VCaP (cell line): ENCODE measurements around the gene CNTLN.

Source experiments
- H3K27ac ChIP-seq: fragments of 450-650 bp; 2 replicates; pipeline ENCODE4 v1.5.1; 2017
- TF ChIP-seq, protein P1 (sequence below): fragments of 450-650 bp; conservative IDR thresholded peaks from 2 replicates; pipeline ENCODE4 v1.5.1; 2017; ENCODE audit warnings: mild to moderate bottlenecking, moderate library complexity

CNTLN gene

DNA sequence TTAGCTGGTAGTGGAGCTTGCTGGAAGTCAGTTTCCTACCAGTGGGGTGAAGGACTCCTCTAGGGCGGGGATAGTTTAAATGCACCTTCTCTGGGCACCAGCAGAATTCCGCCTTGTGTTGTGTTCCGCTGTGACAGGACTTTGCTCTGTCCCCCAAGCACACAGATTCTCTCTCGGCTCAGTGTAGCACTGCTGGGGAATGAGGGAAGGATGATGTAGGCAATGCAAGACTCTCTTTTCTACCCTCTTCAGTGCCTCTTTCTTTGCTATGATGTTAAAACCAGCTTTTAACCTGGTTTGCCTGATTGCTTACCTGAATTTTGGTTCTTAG, 288.8 kb downstream of the CNTLN start:
- H3K27ac ChIP-seq = no peak overlapping the region
- TF ChIP-seq, protein P1, sequence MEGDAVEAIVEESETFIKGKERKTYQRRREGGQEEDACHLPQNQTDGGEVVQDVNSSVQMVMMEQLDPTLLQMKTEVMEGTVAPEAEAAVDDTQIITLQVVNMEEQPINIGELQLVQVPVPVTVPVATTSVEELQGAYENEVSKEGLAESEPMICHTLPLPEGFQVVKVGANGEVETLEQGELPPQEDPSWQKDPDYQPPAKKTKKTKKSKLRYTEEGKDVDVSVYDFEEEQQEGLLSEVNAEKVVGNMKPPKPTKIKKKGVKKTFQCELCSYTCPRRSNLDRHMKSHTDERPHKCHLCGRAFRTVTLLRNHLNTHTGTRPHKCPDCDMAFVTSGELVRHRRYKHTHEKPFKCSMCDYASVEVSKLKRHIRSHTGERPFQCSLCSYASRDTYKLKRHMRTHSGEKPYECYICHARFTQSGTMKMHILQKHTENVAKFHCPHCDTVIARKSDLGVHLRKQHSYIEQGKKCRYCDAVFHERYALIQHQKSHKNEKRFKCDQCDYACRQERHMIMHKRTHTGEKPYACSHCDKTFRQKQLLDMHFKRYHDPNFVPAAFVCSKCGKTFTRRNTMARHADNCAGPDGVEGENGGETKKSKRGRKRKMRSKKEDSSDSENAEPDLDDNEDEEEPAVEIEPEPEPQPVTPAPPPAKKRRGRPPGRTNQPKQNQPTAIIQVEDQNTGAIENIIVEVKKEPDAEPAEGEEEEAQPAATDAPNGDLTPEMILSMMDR = no peak

DNA sequence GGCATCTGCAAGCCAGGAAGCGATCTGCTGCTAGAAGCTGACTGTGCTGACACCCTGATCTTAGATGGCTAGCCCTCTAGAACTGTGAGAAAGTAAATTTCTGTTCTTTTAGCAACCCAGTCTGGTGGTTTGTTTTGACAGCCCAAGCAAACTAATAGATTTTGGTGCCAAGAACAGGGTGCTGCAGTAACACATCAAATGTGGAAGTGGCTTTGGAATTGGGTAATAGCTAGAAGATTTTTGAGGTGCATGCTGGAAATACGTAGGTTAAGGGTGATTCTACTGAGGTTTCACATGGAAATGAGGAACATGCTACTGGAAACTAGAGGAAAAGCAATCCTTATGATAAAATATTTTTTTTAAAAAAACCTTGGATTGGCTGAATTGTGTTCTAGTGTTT, 290.5 kb downstream of the CNTLN start:
- no peak overlapping the region for H3K27ac ChIP-seq
- TF ChIP-seq, protein P1 = no peak

DNA sequence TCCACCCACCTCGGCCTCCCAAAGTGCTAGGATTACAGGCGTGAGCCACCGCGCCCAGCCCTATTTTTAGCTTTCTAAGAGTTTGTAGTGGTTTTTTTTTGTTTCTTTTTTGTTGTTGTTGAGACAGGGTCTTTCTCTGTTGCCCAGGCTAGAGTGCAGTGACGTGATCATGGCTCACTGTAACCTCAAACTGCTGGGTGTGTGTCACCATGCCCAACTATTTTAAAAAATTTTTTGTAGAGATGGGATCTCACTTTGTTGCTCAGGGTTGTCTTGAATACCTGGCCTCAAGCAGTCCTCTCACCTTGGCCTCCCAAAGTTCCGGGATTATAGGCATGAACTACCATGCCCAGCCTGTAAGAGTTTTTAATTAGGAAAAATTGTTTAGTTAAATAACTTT, 298.7 kb downstream of the CNTLN start:
- H3K27ac ChIP-seq = no peak overlapping the region
- TF ChIP-seq, protein P1 = no peak

DNA sequence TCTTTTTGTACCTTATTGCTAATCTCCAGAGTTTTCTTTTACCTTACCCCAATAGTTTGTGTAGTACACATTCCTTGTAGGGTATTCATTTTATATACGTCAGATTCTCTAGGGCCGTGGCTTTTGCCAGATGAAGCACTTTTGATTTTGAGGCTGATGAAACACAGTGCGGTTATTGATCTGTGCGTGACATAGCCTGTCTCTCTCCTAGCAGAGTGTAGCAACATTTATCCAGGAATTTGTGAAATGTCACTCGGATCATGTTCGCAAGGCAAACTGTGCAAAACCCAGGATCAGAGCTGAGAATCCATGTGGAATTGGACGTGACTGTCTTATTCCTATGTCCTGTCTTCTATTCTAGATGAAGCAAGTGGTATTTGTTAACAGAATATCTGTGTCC, 302.0 kb downstream of the CNTLN start:
- TF ChIP-seq, protein P1 = no peak

DNA sequence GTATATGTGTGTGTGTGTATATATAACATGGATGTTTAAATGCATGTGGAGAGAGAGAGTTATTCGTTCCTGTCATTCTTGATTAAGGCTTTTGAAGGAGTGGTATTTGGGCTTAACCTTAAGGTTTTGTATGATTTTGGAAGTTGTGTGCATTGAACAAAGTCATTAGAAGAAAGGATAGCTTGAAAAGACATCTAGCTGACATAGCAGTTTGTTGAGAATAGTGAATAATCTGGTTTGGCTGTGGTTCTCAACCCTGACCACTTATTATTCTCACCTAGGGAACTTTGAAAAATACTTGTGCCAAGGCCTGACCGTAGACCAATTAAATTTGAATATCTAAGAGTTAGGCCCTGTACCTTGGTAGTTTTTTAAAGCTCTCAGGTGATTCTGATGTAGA, 303.0 kb downstream of the CNTLN start:
- TF ChIP-seq, protein P1 = no peak
- no peak overlapping the region for H3K27ac ChIP-seq

More for the DNA sequence above, 302.0 kb downstream of the CNTLN start:
- no peak overlapping the region for H3K27ac ChIP-seq

DNA sequence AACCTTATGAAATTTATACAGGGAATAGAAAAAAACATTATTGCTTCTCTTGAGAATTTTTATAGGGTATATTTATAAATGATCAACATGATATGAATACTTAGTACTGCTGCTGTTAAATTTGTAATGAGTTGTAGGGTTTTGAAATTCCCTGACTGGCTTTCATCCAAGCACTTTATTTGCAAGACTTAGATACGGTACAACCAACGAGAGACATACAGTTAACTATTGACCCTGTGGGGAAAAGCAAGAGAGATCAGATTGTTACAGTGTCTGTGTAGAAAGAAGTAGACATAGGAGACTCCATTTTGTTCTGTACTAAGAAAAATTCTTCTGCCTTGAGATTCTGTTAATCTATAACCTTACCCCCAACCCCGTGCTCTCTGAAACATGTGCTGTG, 310.3 kb downstream of the CNTLN start:
- peak overlapping the region; percentile 23; the same call in 1 of the 2 replicates for H3K27ac ChIP-seq

DNA sequence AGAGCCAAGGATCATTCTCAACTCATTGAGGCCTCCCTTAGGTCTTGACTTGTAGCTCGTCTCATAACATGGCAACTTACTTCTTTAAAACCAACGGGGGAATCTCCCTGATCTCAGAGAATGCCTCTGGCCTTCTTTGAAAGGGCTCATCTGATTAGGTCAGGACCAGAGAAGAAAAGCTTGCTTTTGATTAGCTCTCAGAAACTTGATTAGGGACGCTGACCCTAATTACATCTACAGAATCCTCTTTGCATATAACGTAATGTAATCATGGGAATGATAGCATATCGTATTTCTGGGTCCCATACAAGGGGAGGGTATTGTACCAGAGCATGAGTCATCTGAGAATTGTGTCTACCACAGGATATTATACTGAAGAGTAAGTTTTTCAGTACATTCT, 318.9 kb downstream of the CNTLN start:
- TF ChIP-seq, protein P1 = no peak
- H3K27ac ChIP-seq = no peak overlapping the region

DNA sequence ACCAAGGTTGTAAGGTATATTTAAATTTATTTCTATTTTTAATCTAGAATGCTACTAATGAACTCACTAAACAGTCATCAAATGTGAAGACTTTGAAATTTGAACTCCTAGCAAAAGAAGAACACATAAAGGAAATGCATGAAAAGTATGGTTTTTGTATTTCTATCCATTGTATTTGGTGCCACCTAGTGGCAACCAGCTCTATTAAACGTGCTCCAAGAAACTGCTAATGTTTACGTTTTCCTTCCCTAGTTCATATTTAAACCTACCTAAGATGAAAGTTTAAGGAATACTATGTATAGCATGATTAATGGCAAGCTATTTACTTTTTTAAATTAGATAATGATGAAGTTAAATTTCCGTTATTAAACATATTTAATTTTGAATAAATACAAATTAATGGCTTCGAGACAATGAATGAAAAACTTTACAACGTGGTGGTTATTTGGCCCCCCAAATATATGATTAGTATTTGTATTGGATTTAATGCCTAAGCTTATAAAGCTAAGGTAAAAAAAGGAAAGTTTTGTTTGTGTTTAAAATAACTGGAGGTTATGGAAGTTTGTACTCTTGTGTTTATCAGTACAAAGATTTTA, 328.1 kb downstream of the CNTLN start:
- H3K27ac ChIP-seq = no peak overlapping the region
- TF ChIP-seq, protein P1 = peak; percentile 82
